A549 treated with dexamethasone at 1 μM for 4 hours (cell line): Measurements from ENCODE around the gene TCEAL3. TPM values are rescaled to one million over a fixed set of nuclear protein-coding genes. Genes with fewer than 3 reads are reported as not detected.

Experiments
- total RNA-seq: library from RNA; stranded (reverse); fragments of 200-300 nt; extraction: Qiagen RNA extraction; gene quantifications from 5 replicates; pipeline ENCODE4 v1.2.3, GENCODE V29; 2022

The TCEAL3 gene
- total RNA-seq = 15.5 to 24.2 TPM (median 19.0 TPM) in 5 replicates

GRCh38 chrX:103607364-103608305 lies at the start of gene TCEAL3:
Gene TCEAL3, plus strand, starts transcription at chrX:103607963. Its CDS starts 1,102 bp downstream, at chrX:103609065.

GRCh38 chrX:103585411-103586313 lies 22.1 kb upstream of the TCEAL3 start, which contains the start of gene TCEAL4:
Gene TCEAL4, plus strand, starts transcription at chrX:103585515. Its CDS starts 1,161 bp downstream, at chrX:103586676.

GRCh38 chrX:103628386-103629317 lies 20.9 kb downstream of the TCEAL3 start, which contains the start of gene TCEAL1:
Gene TCEAL1, plus strand, starts transcription at chrX:103628975. Its CDS starts 942 bp downstream, at chrX:103629917.

Other genes starting within 250 kb of the TCEAL3 start
- 238 to 272 TPM (median 241 TPM) in 5 replicates for gene BEX3, start 231.4 kb upstream of the TCEAL3 start, total RNA-seq
- 0.05 to 0.13 TPM (median 0.09 TPM) in 4 of 5 replicates, not detected in the other for gene RAB40A, start 88.5 kb upstream of the TCEAL3 start, total RNA-seq
- gene TCEAL4, start 22.4 kb upstream of the TCEAL3 start, total RNA-seq = 117 to 179 TPM (median 124 TPM) in 5 replicates
- 32.6 to 45.9 TPM (median 34.2 TPM) in 5 replicates for gene TCEAL1, start 21.0 kb downstream of the TCEAL3 start, total RNA-seq
- 419 to 1,049 TPM (median 503 TPM) in 5 replicates for gene MORF4L2, start 78.7 kb downstream of the TCEAL3 start, total RNA-seq
- 0.12 TPM in 1 of 5 replicates, not detected in the others for gene TMEM31, start 102.9 kb downstream of the TCEAL3 start, total RNA-seq
- 0.07 TPM in 1 of 5 replicates, not detected in the others for gene PLP1, start 168.9 kb downstream of the TCEAL3 start, total RNA-seq
- 0.02 to 0.05 TPM (median 0.04 TPM) in 4 of 5 replicates, not detected in the other for gene RAB9B, start 224.3 kb downstream of the TCEAL3 start, total RNA-seq